Measurements from ENCODE around the gene PRIM2.
"Not testable (repeated sequence)": the region's sequence is repeated elsewhere in the genome, so short reads cannot be mapped to it uniquely, and the experiment has no call there.

Gene PRIM2

GRCh38 chr6:57310095-57310816 lies 7.2 kb upstream of the PRIM2 start:
- DNase-seq (ENCODE audit: low read depth, low spot score), result not testable (repeated sequence)

- DNase-seq (ENCODE audit: low read depth, low spot score), result no peak
Measured at GRCh38 chr6:57310817-57311157, 6.6 kb upstream of the PRIM2 start.

GRCh38 chr6:57311300-57312003 lies 6.0 kb upstream of the PRIM2 start:
- not testable (repeated sequence) for DNase-seq (ENCODE audit: low read depth, low spot score)

GRCh38 chr6:57312004-57312345 lies 5.5 kb upstream of the PRIM2 start:
- no peak for DNase-seq (ENCODE audit: low read depth, low spot score)

- DNase-seq (ENCODE audit: low read depth, low spot score), result no peak
Measured at GRCh38 chr6:57313009-57313408, 4.4 kb upstream of the PRIM2 start.

GRCh38 chr6:57313711-57314471 lies 3.5 kb upstream of the PRIM2 start:
- DNase-seq (ENCODE audit: low read depth, low spot score), result peak; percentile 22

GRCh38 chr6:57315111-57315510 lies 2.3 kb upstream of the PRIM2 start:
- no peak for DNase-seq (ENCODE audit: low read depth, low spot score)

GRCh38 chr6:57315851-57316250 lies 1.6 kb upstream of the PRIM2 start:
- DNase-seq (ENCODE audit: low read depth, low spot score), result no peak

GRCh38 chr6:57316581-57317059 lies 810 bp upstream of the PRIM2 start:
- DNase-seq (ENCODE audit: low read depth, low spot score), result peak; percentile 95

- DNase-seq (ENCODE audit: low read depth, low spot score), result no peak
Measured at GRCh38 chr6:57324538-57324937, 7.1 kb downstream of the PRIM2 start.

GRCh38 chr6:57327311-57327710 lies 9.9 kb downstream of the PRIM2 start:
- no peak for DNase-seq (ENCODE audit: low read depth, low spot score)

- no peak for DNase-seq (ENCODE audit: low read depth, low spot score)
Measured at GRCh38 chr6:57328074-57328473, 10.6 kb downstream of the PRIM2 start.

GRCh38 chr6:57329933-57330332 lies 12.5 kb downstream of the PRIM2 start:
- DNase-seq (ENCODE audit: low read depth, low spot score), result no peak

GRCh38 chr6:57342148-57342669 lies 24.8 kb downstream of the PRIM2 start:
- DNase-seq (ENCODE audit: low read depth, low spot score), result no peak

GRCh38 chr6:57343342-57343741 lies 25.9 kb downstream of the PRIM2 start:
- DNase-seq (ENCODE audit: low read depth, low spot score), result not testable (repeated sequence)

GRCh38 chr6:57346715-57347114 lies 29.3 kb downstream of the PRIM2 start:
- DNase-seq (ENCODE audit: low read depth, low spot score), result not testable (repeated sequence)

GRCh38 chr6:57347597-57347996 lies 30.2 kb downstream of the PRIM2 start:
- not testable (repeated sequence) for DNase-seq (ENCODE audit: low read depth, low spot score)

GRCh38 chr6:57350443-57350842 lies 33.0 kb downstream of the PRIM2 start:
- not testable (repeated sequence) for DNase-seq (ENCODE audit: low read depth, low spot score)

- DNase-seq (ENCODE audit: low read depth, low spot score), result not testable (repeated sequence)
Measured at GRCh38 chr6:57352596-57352995, 35.2 kb downstream of the PRIM2 start.

- DNase-seq (ENCODE audit: low read depth, low spot score), result not testable (repeated sequence)
Measured at GRCh38 chr6:57358319-57358718, 40.9 kb downstream of the PRIM2 start.

GRCh38 chr6:57359766-57360165 lies 42.3 kb downstream of the PRIM2 start:
- DNase-seq (ENCODE audit: low read depth, low spot score), result not testable (repeated sequence)

- DNase-seq (ENCODE audit: low read depth, low spot score), result not testable (repeated sequence)
Measured at GRCh38 chr6:57362340-57362739, 44.9 kb downstream of the PRIM2 start.
